ENCODE results near the gene MRPL32.

MRPL32 gene

DNA sequence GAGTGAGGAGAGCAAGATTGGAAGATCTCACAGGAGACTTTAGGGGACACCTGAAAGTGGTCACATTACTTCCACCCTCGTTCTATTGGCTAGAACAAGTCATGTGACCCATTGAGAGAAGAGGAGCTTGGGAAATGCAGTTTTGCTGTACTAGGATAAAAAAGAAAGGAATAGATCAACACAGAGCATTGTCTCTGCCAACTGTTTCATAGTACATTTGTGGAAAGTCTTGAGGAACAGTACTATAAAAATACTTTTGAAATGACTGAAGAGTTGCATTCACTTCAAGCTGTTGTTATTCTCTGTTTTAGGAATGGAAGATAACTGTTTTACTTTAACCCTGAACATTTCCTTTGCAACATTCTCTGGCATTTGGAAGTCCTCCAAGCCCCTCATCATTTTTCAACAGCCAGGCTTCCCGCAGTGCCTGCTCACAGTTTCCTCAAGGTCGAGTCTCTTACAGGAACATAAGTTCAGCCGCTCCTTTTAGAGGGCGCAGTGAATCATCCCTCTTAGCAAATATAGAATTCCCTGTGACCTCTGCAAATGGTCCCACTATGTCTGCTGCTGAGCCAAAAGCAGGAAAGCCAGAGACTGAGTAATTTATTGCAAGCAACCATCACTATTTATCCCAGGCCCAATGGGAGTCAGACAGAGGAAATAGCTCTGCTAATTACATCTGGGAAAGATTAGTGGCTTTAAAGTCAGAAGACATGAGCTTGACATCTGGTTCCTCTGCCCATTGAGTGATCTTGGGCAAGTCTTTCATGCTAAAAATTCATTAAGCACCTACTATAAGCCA is 40.7 kb downstream of the MRPL32 start:
- no peak for DNase-seq

DNA sequence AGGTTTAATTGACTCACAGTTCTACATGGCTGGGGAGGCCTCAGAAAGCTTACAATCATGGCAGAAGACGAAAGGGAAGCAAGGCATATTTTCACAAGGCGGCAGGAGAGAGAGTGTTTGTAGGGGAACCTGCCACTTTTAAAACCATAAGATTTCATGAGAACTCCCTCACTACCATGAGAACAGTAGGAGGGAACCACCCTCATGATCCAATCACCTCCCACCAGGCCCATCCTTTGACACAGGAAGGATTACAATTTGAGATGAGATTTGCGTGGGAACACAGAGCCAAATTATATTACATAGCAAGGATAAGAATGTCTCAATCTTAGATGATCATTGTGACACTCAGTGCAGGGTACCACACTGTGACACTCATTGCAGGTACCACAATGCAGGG is 44.2 kb downstream of the MRPL32 start:
- DNase-seq, result no peak

DNA sequence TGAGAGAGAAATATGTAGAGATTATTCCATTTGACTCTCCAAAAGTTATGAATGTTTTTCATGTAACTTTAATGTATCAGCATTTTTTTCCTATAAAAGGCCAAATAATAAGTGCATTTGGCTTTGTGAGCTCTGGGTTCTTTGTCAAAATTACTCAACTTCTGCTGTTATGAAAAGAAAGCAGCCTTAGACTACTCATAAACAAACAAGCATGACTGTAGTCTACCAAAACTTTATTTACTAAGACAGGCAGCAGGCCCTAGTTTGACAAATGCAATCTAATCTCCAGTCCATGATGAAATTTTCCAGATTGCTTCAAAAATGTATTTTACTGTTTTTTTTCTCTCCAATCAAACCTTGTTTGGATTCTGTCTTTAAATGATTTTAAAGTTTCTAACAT is 46.3 kb downstream of the MRPL32 start:
- DNase-seq, result no peak

DNA sequence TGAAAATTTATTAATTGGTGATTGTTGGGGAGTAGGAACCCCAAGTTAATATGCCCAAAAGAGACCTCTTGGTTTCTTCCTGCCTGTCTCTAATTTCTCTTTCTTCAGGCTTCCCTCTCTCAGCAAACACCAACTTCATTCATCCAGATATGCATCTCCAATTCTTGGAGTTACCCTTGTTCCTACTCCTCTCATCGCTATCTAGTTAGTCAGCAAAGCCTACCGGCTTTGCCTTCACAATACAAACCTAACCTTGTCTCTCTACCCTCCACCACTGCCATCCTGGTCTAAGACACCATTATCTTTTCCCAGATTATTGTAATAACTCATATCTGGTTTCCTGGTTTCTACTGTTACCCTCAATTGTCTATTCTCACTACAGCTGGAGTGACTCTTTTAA is 47.9 kb downstream of the MRPL32 start:
- DNase-seq, result no peak

DNA sequence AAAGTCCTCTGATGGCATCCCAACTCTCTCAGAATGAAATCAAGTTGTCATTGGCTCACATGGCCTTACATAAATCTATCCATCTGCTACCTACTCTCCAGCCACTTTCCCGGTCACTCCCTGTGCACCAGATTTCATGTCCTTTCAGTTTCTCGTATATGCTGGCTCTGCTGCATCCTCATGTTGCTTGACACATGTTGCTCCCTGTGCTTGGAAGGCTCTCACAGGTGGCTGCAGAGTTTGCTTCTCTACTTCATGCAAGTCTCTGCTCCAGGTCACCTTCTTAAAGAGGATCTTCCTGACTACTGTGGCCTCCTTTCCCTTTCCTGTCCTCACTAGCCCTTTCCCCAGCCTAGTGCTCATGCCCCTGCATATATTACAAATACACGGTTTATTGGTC is 48.3 kb downstream of the MRPL32 start:
- DNase-seq, result no peak

DNA sequence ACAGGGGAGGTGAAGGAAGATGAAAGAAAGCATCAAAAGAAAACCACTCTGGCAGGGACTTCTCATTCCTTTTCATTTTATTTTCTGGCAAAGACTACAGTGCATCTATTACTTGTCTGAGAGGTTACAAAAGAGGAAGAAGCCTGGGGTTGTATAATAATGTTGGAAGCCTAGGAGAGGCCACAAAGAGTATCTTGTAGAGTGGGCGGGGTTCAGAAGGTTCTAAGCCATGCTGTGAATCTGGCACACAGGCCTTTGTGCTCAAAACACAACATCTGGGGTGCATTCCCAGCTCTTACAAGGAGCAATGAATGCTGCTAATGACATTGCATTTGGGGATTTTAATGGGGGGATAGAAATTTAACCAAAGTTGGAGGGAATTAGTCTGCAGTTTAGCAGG is 49.4 kb downstream of the MRPL32 start:
- DNase-seq, result no peak

DNA sequence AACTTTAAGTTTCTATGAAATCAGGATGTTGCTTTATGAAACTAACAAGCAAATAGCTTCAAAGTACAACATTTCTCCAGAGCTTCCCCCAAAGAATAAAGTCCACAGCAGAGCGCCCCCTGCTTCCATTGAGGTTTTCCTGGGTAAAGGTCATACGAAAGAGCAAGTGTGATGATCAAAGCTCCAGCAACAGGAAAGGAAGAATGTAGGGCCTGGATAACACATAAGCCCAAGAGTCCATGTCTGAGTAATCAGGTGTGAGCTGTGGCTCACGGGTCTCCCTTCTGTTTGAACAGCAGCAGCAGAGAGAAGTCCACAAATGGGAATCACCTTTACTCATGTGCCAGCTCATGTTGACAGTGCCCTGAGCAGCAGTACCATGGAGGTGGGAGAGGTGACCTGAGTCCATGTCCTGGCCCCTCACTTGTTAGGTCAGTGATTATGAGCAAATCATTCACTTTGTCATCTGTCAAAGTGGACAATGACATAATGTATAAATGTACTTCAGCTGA is 50.5 kb downstream of the MRPL32 start:
- DNase-seq, result no peak

DNA sequence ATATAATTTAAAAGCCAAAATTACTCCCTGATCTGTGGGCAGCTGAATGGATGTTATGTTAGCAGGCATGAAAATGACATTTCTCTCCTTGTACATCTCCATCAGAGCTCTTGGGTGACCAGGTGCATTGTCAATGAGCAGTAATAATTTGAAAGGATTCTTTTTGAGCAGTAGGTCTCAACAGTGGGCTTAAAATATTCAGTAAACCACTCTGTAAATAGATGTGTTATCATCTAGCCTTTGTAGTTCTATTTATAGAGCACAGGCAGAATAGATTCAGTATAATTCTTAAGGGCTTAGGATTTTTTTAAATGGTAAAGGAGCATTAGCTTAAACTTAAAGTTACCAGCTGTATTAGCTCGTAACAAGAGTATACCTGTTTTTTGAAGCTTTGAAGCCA is 52.0 kb downstream of the MRPL32 start:
- no peak for DNase-seq

DNA sequence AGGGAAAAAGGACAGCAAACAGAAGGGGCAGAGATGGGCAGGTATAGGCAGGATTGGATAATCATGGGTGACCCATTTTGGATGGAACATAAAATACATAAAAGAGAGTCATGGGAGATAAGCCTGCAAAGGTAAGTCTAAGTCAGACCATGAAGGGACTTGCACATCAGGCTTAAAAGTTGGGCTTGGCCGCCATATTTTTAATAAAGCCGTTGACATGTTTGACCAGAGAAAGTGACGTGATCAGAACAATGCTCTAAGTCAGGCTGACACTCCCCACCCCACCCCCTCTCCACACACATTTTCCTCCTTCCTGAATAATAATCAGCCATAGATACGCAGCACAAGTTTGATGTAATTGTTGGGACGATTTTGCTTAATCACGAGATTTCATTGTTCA is 54.0 kb downstream of the MRPL32 start:
- DNase-seq, result no peak

DNA sequence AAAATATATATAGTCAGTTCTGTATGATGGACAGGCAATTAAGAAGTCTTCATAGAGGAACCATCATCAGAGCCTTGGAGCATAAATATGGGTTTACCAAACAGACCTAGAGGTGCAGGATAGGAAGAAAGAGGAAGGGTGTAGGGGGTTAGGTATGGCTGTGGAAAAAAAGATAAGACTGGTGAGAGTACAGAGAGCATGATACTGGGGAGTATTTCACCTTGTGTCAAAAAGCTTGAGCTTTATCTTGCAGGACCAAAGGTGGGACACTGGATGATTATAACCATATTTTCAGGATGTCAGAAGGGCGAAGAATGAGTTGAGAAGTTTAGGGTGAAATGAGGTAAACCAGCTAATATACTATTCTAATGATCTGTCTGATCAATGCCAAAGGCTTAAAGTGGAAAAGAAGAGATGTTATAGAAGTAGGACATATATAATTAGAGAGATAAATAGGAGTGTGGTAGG is 54.6 kb downstream of the MRPL32 start:
- DNase-seq, result no peak
